Astrocyte of the spinal cord (primary cell): ENCODE results near the gene MTREX.
A peak's percentile ranks its signal among the peaks of the same experiment; 100 is the strongest.

Experiments used
- DNase-seq: peaks from one replicate; pipeline ENCODE4 v3.0.0; 2011; ENCODE audit warnings: low read depth, low spot score
- H3K4me3 ChIP-seq: 2 replicates; pipeline ENCODE4 v1.5.1; 2011; ENCODE audit warnings: low read depth, mild to moderate bottlenecking, low read length, moderate library complexity
- CTCF ChIP-seq: IDR thresholded peaks from 2 replicates; pipeline ENCODE4 v1.5.1; 2012; ENCODE audit warnings: low read depth, mild to moderate bottlenecking, low read length, inconsistent platforms
- in situ Hi-C: cut with HindIII; loops from 2 replicates; pipeline ENCODE4 v1.10.0; 2017; ENCODE audit warnings: low sequenced_read_pairs

Gene MTREX

GRCh38 chr5:55333017-55333416 lies 25.2 kb downstream of the MTREX start:
- H3K4me3 ChIP-seq: no peak overlapping the region
- no peak for DNase-seq
- TF ChIP-seq CTCF: no peak
- in situ Hi-C loops: no loop called here

GRCh38 chr5:55333811-55334210 lies 26.0 kb downstream of the MTREX start:
- H3K4me3 ChIP-seq: no peak overlapping the region
- no peak for TF ChIP-seq CTCF
- no peak for DNase-seq
- in situ Hi-C loops: no loop called here

- in situ Hi-C loops: no loop called here
- H3K4me3 ChIP-seq: no peak overlapping the region
- DNase-seq: peak; percentile 3
- no peak for TF ChIP-seq CTCF
Measured at GRCh38 chr5:55338092-55338613, 30.4 kb downstream of the MTREX start.

GRCh38 chr5:55338810-55339243 lies 31.0 kb downstream of the MTREX start:
- no peak for TF ChIP-seq CTCF
- DNase-seq: no peak
- H3K4me3 ChIP-seq: no peak overlapping the region
- in situ Hi-C loops: no loop called here

- no peak for TF ChIP-seq CTCF
Measured at GRCh38 chr5:55343107-55343506, 35.3 kb downstream of the MTREX start.

GRCh38 chr5:55343609-55344008 lies 35.8 kb downstream of the MTREX start:
- no peak for DNase-seq
- in situ Hi-C loops: no loop called here
- TF ChIP-seq CTCF: no peak
- H3K4me3 ChIP-seq: no peak overlapping the region

More at GRCh38 chr5:55343107-55343506, 35.3 kb downstream of the MTREX start:
- H3K4me3 ChIP-seq: no peak overlapping the region
- in situ Hi-C loops: no loop called here
- no peak for DNase-seq
